ENCODE measurements around the gene SNAPC2.
"Not testable (repeated sequence)": the region's sequence is repeated elsewhere in the genome, so short reads cannot be mapped to it uniquely, and the experiment has no call there.

The SNAPC2 gene

DNA sequence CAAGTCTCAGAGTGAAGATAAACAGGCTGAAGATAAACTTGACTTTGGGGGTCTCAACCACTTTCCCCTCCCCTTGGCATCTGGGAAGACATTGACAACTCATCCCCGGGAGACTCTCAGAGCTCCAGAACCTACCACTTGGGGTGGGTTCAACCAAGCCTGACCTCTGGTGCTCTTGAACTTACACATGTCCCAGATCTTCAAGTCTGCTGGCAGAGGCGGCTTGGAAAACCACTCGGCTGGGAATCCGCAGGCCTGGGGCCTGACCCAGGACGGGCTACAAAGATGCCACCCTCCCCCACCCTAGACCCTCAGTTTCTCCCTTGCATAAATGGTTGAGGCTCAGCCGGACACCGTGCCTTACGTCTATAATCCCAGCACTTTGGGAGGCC lies 31.3 kb upstream of the SNAPC2 start:
- DNase-seq, result no peak

GRCh38 chr19:7893362-7894101 lies 26.6 kb upstream of the SNAPC2 start:
- not testable (repeated sequence) for DNase-seq

- DNase-seq, result no peak
These were observed 25.4 kb upstream of the SNAPC2 start for GRCh38 chr19:7894612-7895309.

DNA sequence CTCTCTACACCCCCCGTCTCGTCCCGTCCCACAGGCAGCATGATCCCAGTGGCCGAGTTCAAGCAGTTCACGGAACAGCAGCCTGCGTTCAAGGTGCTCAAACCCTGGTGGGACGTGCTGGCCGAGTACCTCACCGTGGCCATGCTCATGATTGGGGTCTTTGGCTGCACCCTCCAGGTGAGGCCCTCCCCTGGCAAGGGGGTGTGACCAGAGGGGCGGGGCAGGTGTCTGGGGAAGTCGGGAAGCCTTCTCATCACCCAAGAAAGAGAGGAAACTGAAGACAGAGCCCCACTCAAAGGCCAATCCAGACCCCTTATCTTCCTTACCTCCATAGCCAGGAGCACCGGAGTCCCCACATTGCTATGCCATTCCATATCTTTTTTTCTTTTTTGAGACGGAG lies 24.6 kb upstream of the SNAPC2 start:
- no peak for DNase-seq

GRCh38 chr19:7897292-7897691 lies 22.8 kb upstream of the SNAPC2 start:
- DNase-seq, result no peak

- DNase-seq, result no peak
These were observed 21.2 kb upstream of the SNAPC2 start for GRCh38 chr19:7898967-7899366.

- no peak for DNase-seq
These were observed 20.3 kb upstream of the SNAPC2 start for GRCh38 chr19:7899751-7900378.

DNA sequence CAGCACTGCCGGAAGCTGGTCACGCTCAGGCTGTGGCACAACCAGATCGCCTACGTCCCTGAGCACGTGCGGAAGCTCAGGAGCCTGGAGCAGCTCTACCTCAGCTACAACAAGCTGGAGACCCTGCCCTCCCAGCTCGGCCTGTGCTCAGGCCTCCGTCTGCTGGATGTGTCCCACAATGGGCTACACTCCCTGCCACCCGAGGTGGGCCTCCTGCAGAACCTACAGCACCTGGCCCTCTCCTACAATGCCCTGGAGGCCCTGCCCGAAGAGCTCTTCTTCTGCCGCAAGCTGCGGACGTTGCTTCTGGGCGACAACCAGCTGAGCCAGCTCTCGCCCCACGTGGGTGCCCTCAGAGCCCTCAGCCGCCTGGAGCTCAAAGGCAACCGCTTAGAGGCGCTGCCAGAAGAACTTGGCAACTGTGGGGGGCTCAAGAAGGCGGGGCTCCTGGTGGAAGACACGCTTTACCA lies 19.7 kb upstream of the SNAPC2 start:
- DNase-seq, result no peak

DNA sequence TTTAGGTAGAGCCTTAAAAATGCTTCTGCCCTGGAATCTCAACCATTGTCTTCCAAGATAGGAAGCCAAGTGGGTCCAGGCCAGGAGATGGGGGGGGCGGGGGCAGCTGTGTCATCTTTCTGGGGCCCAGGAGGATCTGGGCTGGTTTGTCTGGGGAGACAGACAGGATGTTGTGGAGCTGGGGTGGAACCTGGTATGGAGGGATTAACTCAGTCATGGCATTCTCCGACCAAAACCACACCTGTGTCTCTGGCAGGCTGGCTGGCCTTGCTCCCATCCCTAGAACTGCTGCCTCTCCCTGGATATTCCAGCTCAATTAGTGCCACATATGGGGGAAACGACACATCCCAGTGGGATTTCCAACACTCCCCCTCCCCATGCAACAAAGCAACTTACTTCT lies 19.2 kb upstream of the SNAPC2 start:
- DNase-seq, result no peak

- DNase-seq, result no peak
These were observed 18.8 kb upstream of the SNAPC2 start for GRCh38 chr19:7901337-7901736.

- DNase-seq, result peak; percentile 36
These were observed 17.3 kb upstream of the SNAPC2 start for GRCh38 chr19:7902796-7903243.

- DNase-seq, result peak; percentile 99
These were observed 16.7 kb upstream of the SNAPC2 start, which contains the start of gene MAP2K7 for GRCh38 chr19:7903244-7904073. TSS of gene MAP2K7 (plus strand) at chr19:7903877. CDS start at chr19:7903945, 68 bp downstream.

- DNase-seq, result peak; percentile 82
These were observed 15.8 kb upstream of the SNAPC2 start for GRCh38 chr19:7904074-7905020.

- no peak for DNase-seq
These were observed 14.9 kb upstream of the SNAPC2 start for GRCh38 chr19:7905268-7905667.

GRCh38 chr19:7905859-7906258 lies 14.3 kb upstream of the SNAPC2 start:
- no peak for DNase-seq

DNA sequence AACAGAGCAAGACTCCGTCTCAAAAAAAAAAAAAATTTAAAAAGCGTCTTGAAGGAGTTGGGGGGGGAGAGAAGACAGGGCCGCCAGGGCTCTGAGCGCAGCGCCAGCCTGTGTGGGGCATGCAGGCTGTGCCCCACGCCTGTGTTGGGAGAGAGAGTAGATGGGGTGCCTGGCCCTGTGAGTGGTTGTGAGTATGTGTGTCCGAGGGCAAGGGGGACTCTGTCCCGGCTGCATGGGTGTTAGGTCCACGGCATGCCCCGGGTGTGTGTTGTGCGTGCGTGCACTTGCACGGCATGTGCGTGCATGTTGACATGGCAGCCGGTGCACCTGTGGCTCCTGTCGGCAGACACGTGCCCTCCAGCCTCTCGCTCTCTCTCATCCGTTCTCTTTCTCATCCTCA lies 13.0 kb upstream of the SNAPC2 start:
- no peak for DNase-seq

DNA sequence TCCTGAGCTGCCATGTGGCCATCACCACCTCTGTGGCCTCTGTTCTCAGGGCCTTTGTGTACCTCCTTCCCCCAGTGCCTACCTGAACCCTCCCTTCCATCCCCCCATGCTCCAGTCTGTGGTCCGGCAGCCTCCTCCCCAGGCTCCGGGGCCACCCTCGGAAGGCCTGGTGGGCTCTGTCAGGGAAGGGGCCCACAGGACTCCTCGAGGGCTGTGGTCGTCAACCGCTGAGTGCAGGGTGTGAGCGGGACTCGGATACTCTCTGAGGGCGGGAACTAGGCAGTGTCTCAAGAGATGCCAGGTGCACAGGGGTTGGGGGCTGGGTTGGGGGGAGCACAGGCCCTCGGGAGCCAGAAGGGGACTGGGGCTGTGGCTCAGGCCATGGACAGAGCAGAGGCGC lies 12.6 kb upstream of the SNAPC2 start:
- no peak for DNase-seq

DNA sequence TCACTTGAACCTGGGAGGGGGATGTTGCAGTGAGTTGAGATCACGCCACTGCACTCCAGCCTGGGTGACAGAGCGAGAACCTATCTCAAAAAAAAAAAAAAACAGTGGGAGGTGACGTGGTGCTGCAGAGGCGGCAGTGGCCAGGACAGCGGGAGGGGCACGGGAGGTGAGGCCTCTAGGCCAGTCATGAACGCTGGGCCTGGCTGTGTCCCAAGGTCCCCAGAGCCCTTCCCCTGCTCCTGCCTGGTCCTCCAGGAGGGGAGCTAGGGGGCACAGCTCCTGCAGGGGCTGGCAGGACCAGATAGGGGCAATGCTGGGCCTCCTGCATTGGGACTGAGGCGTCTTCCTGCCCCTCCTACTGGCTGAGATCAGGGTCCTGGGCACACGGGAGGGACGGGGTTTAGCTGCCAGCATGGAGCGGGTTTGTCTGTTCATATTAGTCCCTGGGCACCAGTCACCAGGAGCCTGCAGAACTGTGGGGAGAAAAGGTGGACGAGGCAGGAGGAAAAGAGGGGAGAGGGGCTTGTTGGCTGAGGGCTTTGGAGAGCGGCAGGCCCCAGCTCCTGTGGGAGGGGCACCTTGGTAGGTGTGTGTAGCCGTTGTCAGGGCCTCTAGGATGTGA lies 11.9 kb upstream of the SNAPC2 start:
- DNase-seq, result no peak

DNA sequence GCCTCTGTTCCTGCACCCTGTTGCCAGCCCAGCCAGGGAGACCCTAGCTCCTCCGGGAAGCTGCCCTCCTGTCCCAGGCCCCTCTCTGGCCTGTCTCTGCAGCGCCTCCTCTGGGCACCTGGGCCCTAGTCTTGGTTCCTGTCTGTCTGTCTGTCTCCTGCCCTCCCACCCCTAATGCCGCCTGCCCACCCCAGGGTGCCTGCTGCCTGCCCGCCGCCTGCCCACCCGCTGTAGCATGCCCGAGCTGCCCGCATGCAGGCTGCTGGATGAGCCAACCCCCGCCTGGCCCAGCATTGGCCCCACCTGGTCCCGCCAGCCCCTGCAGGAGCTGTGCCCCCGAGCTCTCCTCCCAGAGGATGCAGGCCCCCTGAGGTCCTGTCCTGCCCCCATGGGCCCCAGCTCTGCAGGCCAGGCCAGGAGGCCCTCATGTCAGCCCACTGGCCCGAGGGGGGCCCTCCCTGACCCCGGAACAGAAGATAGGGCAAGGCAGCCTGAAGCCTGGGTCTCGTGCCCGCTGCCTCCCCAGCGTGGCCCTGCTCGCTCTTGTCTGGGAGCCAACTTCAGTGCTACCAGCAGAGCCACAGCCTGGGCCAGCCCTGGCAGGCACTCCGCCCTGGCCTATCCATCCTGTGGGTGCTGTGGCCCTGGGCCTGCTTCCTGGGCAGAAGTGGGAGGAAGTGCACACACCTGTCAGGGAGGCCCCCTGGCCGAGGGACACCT lies 11.2 kb upstream of the SNAPC2 start:
- DNase-seq, result no peak

- DNase-seq, result no peak
These were observed 10.6 kb upstream of the SNAPC2 start for GRCh38 chr19:7909471-7910067.
